Thymus (tissue), 11 donors: ENCODE results near the gene PPHLN1. TPM values are rescaled to one million over a fixed set of nuclear protein-coding genes. Genes with fewer than 3 reads are reported as not detected.
"Not testable (repeated sequence)": the region's sequence is repeated elsewhere in the genome, so short reads cannot be mapped to it uniquely, and the experiment has no call there.

Source experiments
- DNase-seq, 9 donors: peaks; one replicate each; pipeline ENCODE4 v3.0.0-alpha.2; 2013; ENCODE audit warnings: low spot score in 9 of 9, low read depth in 6 of 9, missing footprints in 1 of 9
- H3K27ac ChIP-seq, 2 donors: one replicate each; pipeline ENCODE4 v1.5.1; 2013; ENCODE audit warnings: control low read depth in 1 of 2, low read depth in 1 of 2, low read length in 1 of 2, mild to moderate bottlenecking in 1 of 2, moderate library complexity in 1 of 2
- H3K27me3 ChIP-seq, 2 donors: one replicate each; pipeline ENCODE4 v1.5.1; 2013; ENCODE audit warnings: low read length in 1 of 2; ENCODE audit not compliant: control insufficient read depth in 2 of 2, insufficient read depth in 1 of 2
- H3K36me3 ChIP-seq, 2 donors: one replicate each; pipeline ENCODE4 v1.5.1; 2013; ENCODE audit warnings: low read length in 1 of 2, mild to moderate bottlenecking in 1 of 2, moderate library complexity in 1 of 2; ENCODE audit not compliant: control insufficient read depth in 2 of 2, insufficient read depth in 2 of 2
- H3K4me1 ChIP-seq, 2 donors: one replicate each; pipeline ENCODE4 v1.5.1; 2013; ENCODE audit warnings: low read length in 2 of 2; ENCODE audit not compliant: control insufficient read depth in 2 of 2, insufficient read depth in 2 of 2
- H3K4me3 ChIP-seq, 2 donors: one replicate each; pipeline ENCODE4 v1.5.1; 2013; ENCODE audit warnings: low read length in 2 of 2, control low read depth in 1 of 2, mild to moderate bottlenecking in 1 of 2
- H3K9me3 ChIP-seq, 2 donors: one replicate each; pipeline ENCODE4 v1.5.1; 2013; ENCODE audit warnings: low read length in 1 of 2, mild to moderate bottlenecking in 1 of 2; ENCODE audit not compliant: control insufficient read depth in 2 of 2, insufficient read depth in 1 of 2
- WGBS: extraction: QIAGEN DNeasy Blood & Tissue Kit; methylation state at CpG from one replicate; pipeline ENCODE4 v1.1.7; 2013; 5-methylcytosine and 5-hydroxymethylcytosine counted together
- polyA plus RNA-seq: library from polyadenylated mRNA; stranded (reverse); fragments of 200-250 nt; gene quantifications from one replicate; pipeline ENCODE4 v1.2.3, GENCODE V29; 2013
- total RNA-seq: library from RNA; stranded (reverse); fragments of 120-200 nt; gene quantifications from one replicate; pipeline ENCODE4 v1.2.4, GENCODE V29; 2013
- donor health status: healthy.

PPHLN1 gene
- total and polyA plus RNA-seq, 2 donors: 60.7 to 64.5 TPM

- not testable (repeated sequence) for DNase-seq, H3K4me1 ChIP-seq, H3K4me3 ChIP-seq, H3K27ac ChIP-seq, H3K27me3 ChIP-seq, H3K9me3 ChIP-seq
- WGBS: 97% methylated on average over 11 of the region's 16 CpGs
- H3K36me3 ChIP-seq: peaks cover 13 to 14% of the 10 kb centered on the region in 2 donors
Observed at GRCh38 chr12:42349119-42350020, 23.4 kb downstream of the PPHLN1 start.

GRCh38 chr12:42350021-42350407 lies 24.0 kb downstream of the PPHLN1 start:
- not testable (repeated sequence) for H3K27me3 ChIP-seq, H3K4me3 ChIP-seq, H3K9me3 ChIP-seq, DNase-seq, H3K4me1 ChIP-seq, H3K27ac ChIP-seq
- WGBS: 99% methylated on average over 32 of the region's 34 CpGs
- H3K36me3 ChIP-seq: peaks cover 14 to 19% of the 10 kb centered on the region in 2 donors

- 98% methylated on average over 2 of the region's 2 CpGs for WGBS
- H3K27ac ChIP-seq: no peak overlapping the region
- no peak for DNase-seq
- H3K9me3 ChIP-seq: no peaks in the 10 kb centered on the region
- peaks cover 18 to 41% of the 10 kb centered on the region in 2 donors for H3K36me3 ChIP-seq
- H3K27me3 ChIP-seq: no peaks in the 10 kb centered on the region
- H3K4me1 ChIP-seq: no peaks in the 10 kb centered on the region
- H3K4me3 ChIP-seq: no peak overlapping the region
Observed at GRCh38 chr12:42356344-42356743, 30.4 kb downstream of the PPHLN1 start.

- H3K9me3 ChIP-seq: no peaks in the 10 kb centered on the region
- H3K27ac ChIP-seq: no peak overlapping the region
- DNase-seq: no peak
- no peaks in the 10 kb centered on the region for H3K27me3 ChIP-seq
- H3K4me3 ChIP-seq: no peak overlapping the region
- H3K4me1 ChIP-seq: no peaks in the 10 kb centered on the region
- WGBS: over 99% methylated on average over 6 of the region's 6 CpGs
- peaks cover 4 to 27% of the 10 kb centered on the region in 2 donors for H3K36me3 ChIP-seq
Observed at GRCh38 chr12:42360747-42361403, 34.9 kb downstream of the PPHLN1 start.

- no peak overlapping the region for H3K4me3 ChIP-seq
- H3K4me1 ChIP-seq: no peaks in the 10 kb centered on the region
- WGBS: 98% methylated on average over 4 of the region's 4 CpGs
Observed at GRCh38 chr12:42361909-42362646, 36.1 kb downstream of the PPHLN1 start.

GRCh38 chr12:42362647-42363260 lies 36.8 kb downstream of the PPHLN1 start:
- no peak overlapping the region for H3K4me3 ChIP-seq
- no peaks in the 10 kb centered on the region for H3K4me1 ChIP-seq
- H3K9me3 ChIP-seq: no peaks in the 10 kb centered on the region
- DNase-seq: no peak
- H3K27me3 ChIP-seq: no peaks in the 10 kb centered on the region
- H3K27ac ChIP-seq: no peak overlapping the region
- H3K36me3 ChIP-seq: peaks cover 0 to 14% of the 10 kb centered on the region in 2 donors

More at GRCh38 chr12:42361909-42362646, 36.1 kb downstream of the PPHLN1 start:
- Histone ChIP-seq H3K27me3 (no peaks in the 10 kb centered on the region), H3K36me3 (peaks cover 0 to 19% of the 10 kb centered on the region in 2 donors), H3K27ac (no peak overlapping the region), H3K9me3 (no peaks in the 10 kb centered on the region)
- DNase-seq: no peak

- H3K27me3 ChIP-seq: no peaks in the 10 kb centered on the region
- no peak overlapping the region for H3K27ac ChIP-seq
- no peaks in the 10 kb centered on the region for H3K4me1 ChIP-seq
- no peaks in the 10 kb centered on the region for H3K9me3 ChIP-seq
- no peak for DNase-seq
- no peak overlapping the region for H3K4me3 ChIP-seq
- 84% methylated on average over 9 of the region's 9 CpGs for WGBS
- H3K36me3 ChIP-seq: peaks cover 0 to 9% of the 10 kb centered on the region in 2 donors
Observed at GRCh38 chr12:42364692-42365091, 38.7 kb downstream of the PPHLN1 start.

- Histone ChIP-seq H3K27me3 (no peaks in the 10 kb centered on the region), H3K9me3 (no peaks in the 10 kb centered on the region), H3K4me3 (no peak overlapping the region), H3K36me3 (peaks cover 0 to 9% of the 10 kb centered on the region in 2 donors), H3K4me1 (no peaks in the 10 kb centered on the region), H3K27ac (no peak overlapping the region)
- DNase-seq: no peak
- whole genome bisulfite sequencing: 99% methylated on average over 5 of the region's 5 CpGs
Observed at GRCh38 chr12:42365486-42365885, 39.5 kb downstream of the PPHLN1 start.
